H9 (cell line): ENCODE measurements around the gene LRRC52. TPM values are rescaled to one million over a fixed set of nuclear protein-coding genes. Genes with fewer than 3 reads are reported as not detected.

ENCODE experiments used
- DNase-seq: peaks from one replicate; pipeline ENCODE4 v3.0.0-alpha.2; 2017
- H2AFZ ChIP-seq: one replicate; pipeline ENCODE4 v1.6.1; 2013; ENCODE audit warnings: mild to moderate bottlenecking, low read length, control low read depth, moderate library complexity
- H2AK5ac ChIP-seq: 2 replicates; pipeline ENCODE4 v1.6.1; 2013; ENCODE audit warnings: low read length, control low read depth, mixed read lengths; ENCODE audit not compliant: insufficient read length
- H2BK120ac ChIP-seq: one replicate; pipeline ENCODE4 v1.6.1; 2013; ENCODE audit warnings: low read depth, mild to moderate bottlenecking, low read length, control low read depth, inconsistent platforms; ENCODE audit not compliant: poor library complexity, severe bottlenecking
- H2BK12ac ChIP-seq: 2 replicates; pipeline ENCODE4 v1.6.1; 2013; ENCODE audit warnings: low read length, control low read depth, mixed read lengths, low read depth; ENCODE audit not compliant: insufficient read length
- H2BK15ac ChIP-seq: 2 replicates; pipeline ENCODE4 v1.6.1; 2013; ENCODE audit warnings: low read depth, low read length, control low read depth
- H2BK20ac ChIP-seq: one replicate; pipeline ENCODE4 v1.6.1; 2013; ENCODE audit warnings: low read depth, mild to moderate bottlenecking, low read length, control low read depth, inconsistent platforms; ENCODE audit not compliant: poor library complexity, severe bottlenecking
- H2BK5ac ChIP-seq: 2 replicates; pipeline ENCODE4 v1.6.1; 2013; ENCODE audit warnings: low read length, control low read depth, mixed read lengths; ENCODE audit not compliant: insufficient read length
- H3K14ac ChIP-seq: 2 replicates; pipeline ENCODE4 v1.6.1; 2013; ENCODE audit warnings: low read length, control low read depth; ENCODE audit not compliant: insufficient read depth
- H3K18ac ChIP-seq: 2 replicates; pipeline ENCODE4 v1.6.1; 2013; ENCODE audit warnings: low read depth, mild to moderate bottlenecking, mixed read lengths, low read length, control low read depth; ENCODE audit not compliant: insufficient read length
- H3K23ac ChIP-seq: 2 replicates; pipeline ENCODE4 v1.6.1; 2013; ENCODE audit warnings: low read length, control low read depth, mixed read lengths, low read depth; ENCODE audit not compliant: insufficient read length
- H3K23me2 ChIP-seq: 2 replicates; pipeline ENCODE4 v1.6.1; 2013; ENCODE audit warnings: low read depth, mild to moderate bottlenecking, mixed read lengths, low read length, control low read depth; ENCODE audit not compliant: insufficient read length, poor library complexity, severe bottlenecking
- H3K27ac ChIP-seq: 2 replicates; pipeline ENCODE4 v1.5.1; 2013; ENCODE audit warnings: low read length, control low read depth, mixed read lengths, low read depth; ENCODE audit not compliant: insufficient read length
- H3K27me3 ChIP-seq: 2 replicates; pipeline ENCODE4 v1.6.1; 2013; ENCODE audit warnings: low read length, control low read depth, inconsistent platforms; ENCODE audit not compliant: insufficient read depth
- H3K4ac ChIP-seq: 2 replicates; pipeline ENCODE4 v1.6.1; 2013; ENCODE audit warnings: low read depth, mild to moderate bottlenecking, control low read depth, inconsistent platforms, low read length, moderate library complexity
- H3K4me1 ChIP-seq: 2 replicates; pipeline ENCODE4 v1.6.1; 2013; ENCODE audit warnings: low read length, control low read depth, inconsistent platforms; ENCODE audit not compliant: insufficient read depth
- H3K4me2 ChIP-seq: 2 replicates; pipeline ENCODE4 v1.6.1; 2013; ENCODE audit warnings: low read length, control low read depth, mixed read lengths; ENCODE audit not compliant: insufficient read length, insufficient read depth
- H3K56ac ChIP-seq: 2 replicates; pipeline ENCODE4 v1.6.1; 2013; ENCODE audit warnings: low read depth, mild to moderate bottlenecking, mixed read lengths, low read length, control low read depth; ENCODE audit not compliant: insufficient read length
- H3K79me1 ChIP-seq: 2 replicates; pipeline ENCODE4 v1.6.1; 2013; ENCODE audit warnings: low read depth, mild to moderate bottlenecking, moderate library complexity, low read length, control low read depth, inconsistent platforms; ENCODE audit not compliant: insufficient read depth, poor library complexity, severe bottlenecking
- H3K79me2 ChIP-seq: 2 replicates; pipeline ENCODE4 v1.6.1; 2013; ENCODE audit warnings: low read length, control low read depth, inconsistent platforms; ENCODE audit not compliant: insufficient read depth
- H3K9ac ChIP-seq: 2 replicates; pipeline ENCODE4 v1.6.1; 2013; ENCODE audit warnings: low read length, control low read depth, mixed read lengths; ENCODE audit not compliant: insufficient read length; ENCODE audit errors: extremely low read depth
- H3K9me3 ChIP-seq: one replicate; pipeline ENCODE4 v1.6.1; 2013; ENCODE audit warnings: low read depth, low read length, inconsistent platforms; ENCODE audit not compliant: control insufficient read depth
- H3T11ph ChIP-seq: one replicate; pipeline ENCODE4 v1.6.1; 2013; ENCODE audit warnings: mild to moderate bottlenecking, low read length, control low read depth, inconsistent platforms
- H4K20me1 ChIP-seq: one replicate; pipeline ENCODE4 v1.6.1; 2013; ENCODE audit not compliant: control insufficient read depth, insufficient read length, insufficient read depth
- H4K5ac ChIP-seq: 2 replicates; pipeline ENCODE4 v1.6.1; 2013; ENCODE audit warnings: low read depth, mild to moderate bottlenecking, mixed read lengths, low read length, control low read depth; ENCODE audit not compliant: insufficient read length
- H4K8ac ChIP-seq: replicated peaks from 2 replicates; pipeline ENCODE4 v1.6.1; 2013; ENCODE audit warnings: low read length, control low read depth, mixed read lengths, low read depth; ENCODE audit not compliant: insufficient read length
- H4K91ac ChIP-seq: 2 replicates; pipeline ENCODE4 v1.6.1; 2013; ENCODE audit warnings: low read depth, mild to moderate bottlenecking, moderate library complexity, mixed read lengths, low read length, control low read depth; ENCODE audit not compliant: insufficient read length
- H3K27ac Mint-ChIP-seq, 3 experiments: 2 replicates in 2 of 3; 3 replicates in 1 of 3; pipeline ENCODE4 v1.8.0; 2020 to 2021; ENCODE audit warnings: mixed read lengths in 3 of 3, mild to moderate bottlenecking in 1 of 3, moderate library complexity in 1 of 3
- H3K27me3 Mint-ChIP-seq: 2 replicates; pipeline ENCODE4 v1.8.0; 2021; ENCODE audit warnings: low read depth, mild to moderate bottlenecking, moderate library complexity, mixed read lengths
- H3K36me3 Mint-ChIP-seq, 3 experiments: 2 replicates in 2 of 3; 3 replicates in 1 of 3; pipeline ENCODE4 v1.8.0; 2020 to 2021; ENCODE audit warnings: low read depth in 3 of 3, mixed read lengths in 3 of 3; ENCODE audit not compliant: insufficient read depth in 1 of 3
- H3K4me1 Mint-ChIP-seq, 2 experiments: 2 replicates each; pipeline ENCODE4 v1.8.0; 2020; ENCODE audit warnings: mixed read lengths in 2 of 2
- H3K4me3 Mint-ChIP-seq, 2 experiments: 2 replicates in 1 of 2; 3 replicates in 1 of 2; pipeline ENCODE4 v1.8.0; 2020 to 2021; ENCODE audit warnings: mild to moderate bottlenecking in 2 of 2, mixed read lengths in 2 of 2, moderate library complexity in 1 of 2
- H3K9me3 Mint-ChIP-seq, 2 experiments: 2 replicates in 1 of 2; 3 replicates in 1 of 2; pipeline ENCODE4 v1.8.0; 2020; ENCODE audit warnings: mild to moderate bottlenecking in 2 of 2, mixed read lengths in 2 of 2, moderate library complexity in 1 of 2
- WGBS: extraction: QIAGEN DNeasy Blood & Tissue Kit; methylation state at CpG from one replicate; pipeline ENCODE4 v1.1.7; 2013; ENCODE audit warnings: missing lambda C conversion rate, low lambda C conversion rate, mixed read lengths; ENCODE audit not compliant: insufficient read length; ENCODE audit errors: extremely low coverage; 5-methylcytosine and 5-hydroxymethylcytosine counted together
- total RNA-seq: library from RNA; stranded (reverse); gene quantifications from 2 replicates; pipeline ENCODE4 v1.2.1, GENCODE V29; 2021
- TF ChIP-seq, protein P1 (sequence below): fragments of 200-600 bp; sonication (generic); conservative IDR thresholded peaks from 3 replicates; pipeline ENCODE4 v1.8.0; 2021; ENCODE audit warnings: antibody characterized with exemption, mild to moderate bottlenecking

The LRRC52 gene
- total RNA-seq, 1 experiment from 2014 or later = not detected

DNA sequence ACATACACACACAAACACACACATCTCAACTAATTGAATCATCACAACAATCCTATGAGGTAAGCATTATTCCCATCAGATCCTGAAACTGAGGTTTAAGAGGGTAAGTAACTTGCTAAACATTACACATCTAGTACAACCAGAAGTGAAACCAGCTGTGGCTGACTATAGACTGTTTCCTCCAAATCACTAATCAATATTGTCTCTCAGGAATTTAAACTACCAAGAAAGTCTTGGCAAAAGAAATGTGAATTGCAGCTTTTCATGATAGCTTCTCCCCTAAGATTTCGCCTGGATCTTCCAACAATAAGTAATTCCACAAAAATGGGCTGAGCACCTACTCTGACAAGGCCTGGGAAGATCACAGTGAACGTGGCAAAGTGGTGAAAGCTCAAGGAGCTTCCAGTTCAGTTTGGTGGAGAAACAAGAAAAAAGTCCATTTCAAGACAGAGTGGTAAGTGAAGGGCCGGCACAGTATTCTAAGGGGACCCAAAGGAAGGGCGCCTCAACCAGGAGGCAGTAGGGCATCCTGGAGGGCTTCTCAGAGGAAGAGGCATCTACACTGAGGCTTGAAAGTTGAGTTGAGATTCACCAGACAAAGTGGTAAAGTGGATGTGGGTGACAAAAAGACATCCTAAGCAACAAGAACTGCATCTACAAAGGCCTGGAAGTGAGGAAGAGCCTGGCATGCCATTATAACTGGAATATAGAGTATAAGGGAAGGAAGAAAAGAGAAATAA, 22.1 kb downstream of the LRRC52 start:
- no peak overlapping the region for H2BK20ac ChIP-seq
- no peaks in the 10 kb centered on the region for H3K27me3 ChIP-seq
- peaks cover 26% of the 10 kb centered on the region for H3K27me3 Mint-ChIP-seq

More for the DNA sequence above, 22.1 kb downstream of the LRRC52 start:
- Histone ChIP-seq H3K18ac (no peak overlapping the region), H2BK120ac (no peak overlapping the region), H3K23ac (no peak overlapping the region), H3K27ac (no peak overlapping the region), H3K4ac (no peak overlapping the region), H4K8ac (no peak overlapping the region), H4K5ac (no peak overlapping the region), H3K4me1 (no peaks in the 10 kb centered on the region; the same call in 1 of the 2 replicates), H4K91ac (no peak overlapping the region), H3T11ph (no peak overlapping the region), H3K79me1 (no peaks in the 10 kb centered on the region), H3K9me3 (no peaks in the 10 kb centered on the region), H3K14ac (no peak overlapping the region), H2AFZ (no peak overlapping the region), H3K23me2 (no peaks in the 10 kb centered on the region), H2AK5ac (no peak overlapping the region), H3K79me2 (no peaks in the 10 kb centered on the region), H2BK5ac (no peak overlapping the region), H2BK15ac (no peak overlapping the region), H4K20me1 (no peaks in the 10 kb centered on the region), H3K56ac (no peak overlapping the region), H2BK12ac (no peak overlapping the region), H3K4me2 (no peak overlapping the region), H3K9ac (no peak overlapping the region)
- Mint-ChIP-seq H3K4me1 (peaks cover 3 to 10% of the 10 kb centered on the region in 2 experiments), H3K27ac (no peak overlapping the region), H3K36me3 (no peaks in the 10 kb centered on the region), H3K9me3 (no peaks in the 10 kb centered on the region), H3K4me3 (no peak overlapping the region)
- no CpG with 5 or more reads among the region's 4 CpGs for WGBS
- TF ChIP-seq, protein P1, sequence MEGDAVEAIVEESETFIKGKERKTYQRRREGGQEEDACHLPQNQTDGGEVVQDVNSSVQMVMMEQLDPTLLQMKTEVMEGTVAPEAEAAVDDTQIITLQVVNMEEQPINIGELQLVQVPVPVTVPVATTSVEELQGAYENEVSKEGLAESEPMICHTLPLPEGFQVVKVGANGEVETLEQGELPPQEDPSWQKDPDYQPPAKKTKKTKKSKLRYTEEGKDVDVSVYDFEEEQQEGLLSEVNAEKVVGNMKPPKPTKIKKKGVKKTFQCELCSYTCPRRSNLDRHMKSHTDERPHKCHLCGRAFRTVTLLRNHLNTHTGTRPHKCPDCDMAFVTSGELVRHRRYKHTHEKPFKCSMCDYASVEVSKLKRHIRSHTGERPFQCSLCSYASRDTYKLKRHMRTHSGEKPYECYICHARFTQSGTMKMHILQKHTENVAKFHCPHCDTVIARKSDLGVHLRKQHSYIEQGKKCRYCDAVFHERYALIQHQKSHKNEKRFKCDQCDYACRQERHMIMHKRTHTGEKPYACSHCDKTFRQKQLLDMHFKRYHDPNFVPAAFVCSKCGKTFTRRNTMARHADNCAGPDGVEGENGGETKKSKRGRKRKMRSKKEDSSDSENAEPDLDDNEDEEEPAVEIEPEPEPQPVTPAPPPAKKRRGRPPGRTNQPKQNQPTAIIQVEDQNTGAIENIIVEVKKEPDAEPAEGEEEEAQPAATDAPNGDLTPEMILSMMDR = no peak
- no peak for DNase-seq
